Common myeloid progenitor, CD34-positive (primary cell): Measurements from ENCODE around the gene CSAG1.
"Not testable (repeated sequence)": the region's sequence is repeated elsewhere in the genome, so short reads cannot be mapped to it uniquely, and the experiment has no call there.

Experiments
- CTCF ChIA-PET: fragments of 350-600 bp; sonication (Branson Sonifier 250); formaldehyde crosslinking; loops from one replicate; lab custom pipeline; 2021; ENCODE audit warnings: antibody characterized with exemption; lab: Charles Lee
- POLR2A ChIA-PET: fragments of 350-600 bp; sonication (Branson Sonifier 250); formaldehyde crosslinking; loops from one replicate; lab custom pipeline; 2021; ENCODE audit warnings: antibody characterized with exemption; lab: Charles Lee
- DNase-seq, 3 donors: peaks; one replicate each; pipeline versions ENCODE4 v3.0.0 to v3.0.0-alpha.2; 2013
- H3K27ac ChIP-seq, 2 experiments: 1 replicate in 1 of 2; 2 replicates in 1 of 2; pipeline ENCODE4 v1.7.0; 2013; ENCODE audit warnings: inconsistent platforms in 2 of 2, low read length in 2 of 2, mild to moderate bottlenecking in 2 of 2, low read depth in 1 of 2, moderate library complexity in 1 of 2; ENCODE audit not compliant: severe bottlenecking in 2 of 2, insufficient read depth in 1 of 2, poor library complexity in 1 of 2
- H3K27me3 ChIP-seq, 5 experiments: replicated peaks in 2 of 5; 1 replicate in 3 of 5; 2 replicates in 2 of 5; pipeline versions ENCODE4 v1.6.1 to v1.7.0; 2013; ENCODE audit warnings: low read length in 4 of 5, mild to moderate bottlenecking in 2 of 5, moderate library complexity in 2 of 5, inconsistent platforms in 1 of 5; ENCODE audit not compliant: insufficient read depth in 5 of 5, control insufficient read depth in 4 of 5
- H3K36me3 ChIP-seq, 4 experiments: 1 replicate in 2 of 4; 2 replicates in 2 of 4; pipeline versions ENCODE4 v1.6.1 to v1.7.0; 2013; ENCODE audit warnings: low read length in 3 of 4, control low read depth in 1 of 4, mild to moderate bottlenecking in 1 of 4; ENCODE audit not compliant: control insufficient read depth in 4 of 4, insufficient read depth in 4 of 4
- H3K4me1 ChIP-seq, 4 experiments: 1 replicate in 3 of 4; 2 replicates in 1 of 4; pipeline versions ENCODE4 v1.6.1 to v1.7.1; 2013; ENCODE audit warnings: low read length in 3 of 4, mild to moderate bottlenecking in 3 of 4, control low read depth in 1 of 4, inconsistent platforms in 1 of 4, moderate library complexity in 1 of 4; ENCODE audit not compliant: control insufficient read depth in 4 of 4, insufficient read depth in 4 of 4; ENCODE audit errors: control extremely low read depth in 1 of 4
- H3K4me3 ChIP-seq, 7 experiments: 1 replicate in 4 of 7; 2 replicates in 3 of 7; pipeline versions ENCODE4 v1.5.1 to v1.7.0; 2013; ENCODE audit warnings: mild to moderate bottlenecking in 7 of 7, low read length in 6 of 7, moderate library complexity in 6 of 7, inconsistent platforms in 2 of 7, low read depth in 2 of 7, control low read depth in 1 of 7; ENCODE audit not compliant: insufficient read depth in 4 of 7, control insufficient read depth in 1 of 7; ENCODE audit errors: extremely low read depth in 1 of 7
- H3K9me3 ChIP-seq, 5 experiments: 1 replicate in 4 of 5; 2 replicates in 1 of 5; pipeline versions ENCODE4 v1.6.1 to v1.7.1; 2013; ENCODE audit warnings: low read length in 4 of 5, mild to moderate bottlenecking in 2 of 5, inconsistent platforms in 1 of 5, low read depth in 1 of 5, moderate library complexity in 1 of 5; ENCODE audit not compliant: control insufficient read depth in 4 of 5, insufficient read depth in 2 of 5; ENCODE audit errors: control extremely low read depth in 1 of 5
- WGBS: methylation state at CpG from one replicate; pipeline ENCODE4 v1.1.5; 2013; ENCODE audit not compliant: insufficient coverage; 5-methylcytosine and 5-hydroxymethylcytosine counted together

Gene CSAG1

DNA sequence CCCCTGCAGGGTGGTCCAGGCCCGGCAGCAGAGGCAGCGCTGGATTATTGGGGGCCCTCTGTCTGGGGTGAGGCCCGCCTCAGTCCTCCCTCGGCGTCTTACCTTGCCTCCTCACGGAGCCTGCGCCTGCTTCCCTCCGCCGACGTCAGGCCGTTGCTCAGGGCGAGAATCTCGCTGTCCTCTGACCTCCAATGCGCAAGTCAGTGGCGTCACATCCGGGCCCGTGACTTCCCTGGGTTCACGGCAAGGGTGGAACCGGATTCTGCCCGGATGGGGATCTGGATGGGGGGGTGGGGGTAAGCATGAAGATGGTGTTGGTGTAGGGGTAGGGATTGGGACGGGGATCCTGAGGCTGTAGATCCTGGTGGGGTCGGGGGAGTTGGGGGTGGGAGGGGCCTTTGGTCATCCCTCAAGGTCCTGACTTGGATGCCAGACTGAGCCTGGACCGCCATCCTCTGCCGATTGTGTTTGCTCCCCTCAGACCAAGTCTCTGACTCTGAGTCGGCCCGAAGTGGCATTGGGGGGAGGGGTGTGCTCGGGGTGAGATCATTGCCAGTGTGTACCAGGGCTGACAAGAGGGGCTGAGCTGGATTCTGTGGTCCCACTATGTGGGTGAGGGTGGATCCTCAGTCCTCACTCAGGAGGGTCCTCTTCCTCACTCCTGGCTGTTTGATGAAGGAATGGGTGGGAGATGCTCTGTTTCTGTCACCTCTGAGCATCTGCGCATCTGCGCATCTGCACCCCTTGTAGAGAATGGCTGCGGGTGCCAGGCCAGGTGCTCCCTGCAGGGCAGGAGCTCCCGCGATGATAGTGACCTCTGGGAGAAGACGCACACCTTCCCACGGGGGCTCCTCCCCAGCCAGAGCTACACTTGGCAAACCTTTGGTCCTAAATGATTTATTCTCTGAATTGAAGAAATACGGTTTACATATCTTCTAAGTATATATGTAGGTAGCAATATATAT, 20.4 kb upstream of the CSAG1 start, which contains the start of gene MAGEA2:
MAGEA2 (minus strand) TSS at position 157 of the 965 bp plus-strand sequence. CDS start 2,479 bp downstream, outside the sequence.
- DNase-seq, H3K4me3 ChIP-seq, H3K27me3 ChIP-seq, H3K9me3 ChIP-seq, POLR2A ChIA-PET, CTCF ChIA-PET, H3K36me3 ChIP-seq, H3K27ac ChIP-seq, H3K4me1 ChIP-seq: not testable (repeated sequence)
- WGBS, result no CpG with 5 or more reads among the region's 35 CpGs

GRCh38 chrX:152738560-152738959, 5.0 kb upstream of the CSAG1 start:
- Histone ChIP-seq H3K9me3 (peaks cover 0 to 3% (median 0%) of the 10 kb centered on the region in 5 experiments), H3K36me3 (no peaks in the 10 kb centered on the region), H3K27ac (no peak overlapping the region), H3K27me3 (peaks cover 0 to 3% (median 0%) of the 10 kb centered on the region in 5 experiments), H3K4me1 (no peaks in the 10 kb centered on the region), H3K4me3 (no peak overlapping the region)
- 83% methylated on average over 1 of the region's 5 CpGs for WGBS
- CTCF ChIA-PET, result no interaction called here
- DNase-seq, result no peak
- POLR2A ChIA-PET, result no interaction called here

GRCh38 chrX:152736528-152736927, 3.0 kb upstream of the CSAG1 start:
- H3K36me3 ChIP-seq, H3K27me3 ChIP-seq, H3K4me3 ChIP-seq, CTCF ChIA-PET, H3K9me3 ChIP-seq, H3K27ac ChIP-seq, POLR2A ChIA-PET, DNase-seq, H3K4me1 ChIP-seq: not testable (repeated sequence)
- WGBS, result 87% methylated on average over 10 of the region's 12 CpGs

DNA sequence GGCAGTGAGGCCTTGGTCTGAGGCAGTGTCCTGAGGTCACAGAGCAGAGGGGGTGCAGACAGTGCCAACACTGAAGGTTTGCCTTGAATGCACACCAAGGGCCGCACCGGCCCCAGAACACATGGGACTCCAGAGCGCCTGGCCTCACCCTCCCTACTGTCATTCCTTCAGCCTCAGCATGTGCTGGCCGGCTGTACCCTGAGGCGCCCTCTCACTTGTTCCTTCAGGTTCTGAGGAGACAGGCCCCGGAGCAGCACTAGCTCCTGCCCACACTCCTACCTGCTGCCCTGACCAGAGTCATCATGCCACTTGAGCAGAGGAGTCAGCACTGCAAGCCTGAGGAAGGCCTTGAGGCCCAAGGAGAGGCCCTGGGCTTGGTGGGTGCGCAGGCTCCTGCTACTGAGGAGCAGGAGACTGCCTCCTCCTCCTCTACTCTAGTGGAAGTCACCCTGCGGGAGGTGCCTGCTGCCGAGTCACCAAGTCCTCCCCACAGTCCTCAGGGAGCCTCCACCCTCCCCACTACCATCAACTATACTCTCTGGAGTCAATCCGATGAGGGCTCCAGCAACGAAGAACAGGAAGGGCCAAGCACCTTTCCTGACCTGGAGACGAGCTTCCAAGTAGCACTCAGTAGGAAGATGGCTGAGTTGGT, 2.5 kb upstream of the CSAG1 start:
- Histone ChIP-seq H3K4me3 (no peak overlapping the region), H3K27me3 (peaks cover 0 to 3% (median 0%) of the 10 kb centered on the region in 5 experiments), H3K4me1 (no peaks in the 10 kb centered on the region), H3K36me3 (no peaks in the 10 kb centered on the region), H3K9me3 (peaks cover 0 to 3% (median 0%) of the 10 kb centered on the region in 5 experiments), H3K27ac (no peak overlapping the region)
- ChIA-PET POLR2A (no interaction called here), CTCF (no interaction called here)
- DNase-seq, result no peak
- 86% methylated on average over 12 of the region's 12 CpGs for WGBS

- CTCF ChIA-PET, result interaction anchor here (0.6 kb wide), 1 partner anchor 980 kb away, joined by 3 read pairs; no protein-coding TSS in a partner anchor
- peaks cover 0 to 3% (median 0%) of the 10 kb centered on the region in 5 experiments for H3K27me3 ChIP-seq
- no peaks in the 10 kb centered on the region for H3K36me3 ChIP-seq
- peaks cover 0 to 3% (median 0%) of the 10 kb centered on the region in 5 experiments for H3K9me3 ChIP-seq
- H3K27ac ChIP-seq, result no peak overlapping the region
- POLR2A ChIA-PET, result no interaction called here
- no peak overlapping the region for H3K4me3 ChIP-seq
- H3K4me1 ChIP-seq, result no peaks in the 10 kb centered on the region
- WGBS, result 73% methylated on average over 2 of the region's 2 CpGs
- DNase-seq, result no peak
Observed at GRCh38 chrX:152735101-152735500, 1.6 kb upstream of the CSAG1 start.

DNA sequence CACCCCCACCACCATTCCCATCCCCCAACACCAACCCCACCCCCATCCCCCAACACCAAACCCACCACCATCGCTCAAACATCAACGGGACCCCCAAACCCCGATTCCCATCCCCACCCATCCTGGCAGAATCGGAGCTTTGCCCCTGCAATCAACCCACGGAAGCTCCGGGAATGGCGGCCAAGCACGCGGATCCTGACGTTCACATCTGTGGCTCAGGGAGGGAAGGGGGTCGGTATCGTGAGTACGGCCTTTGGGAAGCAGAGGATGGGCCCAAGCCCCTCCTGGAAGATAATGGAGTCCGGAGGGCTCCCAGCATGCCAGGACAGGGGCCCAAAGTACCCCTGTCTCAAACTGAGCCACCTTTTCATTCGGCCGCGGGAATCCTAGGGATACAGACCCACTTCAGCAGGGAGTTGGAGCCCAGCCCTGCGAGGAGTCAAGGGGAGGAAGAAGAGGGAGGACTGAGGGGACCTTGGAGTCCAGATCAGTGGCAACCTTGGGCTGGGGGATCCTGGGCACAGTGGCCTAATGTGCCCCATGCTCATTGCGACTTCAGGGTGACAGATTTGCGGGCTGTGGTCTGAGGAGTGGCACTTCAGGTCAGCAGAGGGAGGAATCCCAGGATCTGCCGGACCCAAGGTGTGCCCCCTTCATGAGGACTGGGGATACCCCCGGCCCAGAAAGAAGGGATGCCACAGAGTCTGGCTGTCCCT, 780 bp upstream of the CSAG1 start:
- H3K27ac ChIP-seq, H3K9me3 ChIP-seq, H3K4me1 ChIP-seq, POLR2A ChIA-PET, H3K36me3 ChIP-seq, H3K27me3 ChIP-seq, H3K4me3 ChIP-seq, DNase-seq: not testable (repeated sequence)
- 92% methylated on average over 18 of the region's 22 CpGs for WGBS
- CTCF ChIA-PET, result interaction anchor here (0.6 kb wide), 1 partner anchor 979 kb away, joined by 3 read pairs; no protein-coding TSS in a partner anchor
